Immature natural killer cell (primary cell): Measurements from ENCODE around the gene PLIN4. TPM values are rescaled to one million over a fixed set of nuclear protein-coding genes. Genes with fewer than 3 reads are reported as not detected.
"Not testable (repeated sequence)": the region's sequence is repeated elsewhere in the genome, so short reads cannot be mapped to it uniquely, and the experiment has no call there.

Source experiments
- DNase-seq, 3 donors: peaks; one replicate each; pipeline ENCODE4 v3.0.0; 2022; ENCODE audit warnings: mixed read lengths in 1 of 3
- H3K27ac Mint-ChIP-seq, 6 donors: one replicate each; pipeline ENCODE4 v1.8.0; 2020; ENCODE audit warnings: mixed read lengths in 6 of 6, mild to moderate bottlenecking in 5 of 6, inconsistent platforms in 4 of 6, moderate library complexity in 3 of 6
- H3K27me3 Mint-ChIP-seq, 3 donors: one replicate each; pipeline ENCODE4 v1.8.0; 2020 to 2021; ENCODE audit warnings: low read depth in 3 of 3, mild to moderate bottlenecking in 3 of 3, mixed read lengths in 3 of 3, moderate library complexity in 3 of 3, inconsistent platforms in 1 of 3
- H3K36me3 Mint-ChIP-seq, 3 donors: one replicate each; pipeline ENCODE4 v1.8.0; 2020; ENCODE audit warnings: mixed read lengths in 3 of 3, inconsistent platforms in 2 of 3, mild to moderate bottlenecking in 2 of 3
- H3K4me1 Mint-ChIP-seq, 2 donors: one replicate each; pipeline ENCODE4 v1.8.0; 2020; ENCODE audit warnings: inconsistent platforms in 2 of 2, mild to moderate bottlenecking in 2 of 2, mixed read lengths in 2 of 2, moderate library complexity in 1 of 2
- H3K4me3 Mint-ChIP-seq, 5 donors: one replicate each; pipeline ENCODE4 v1.8.0; 2020; ENCODE audit warnings: mild to moderate bottlenecking in 5 of 5, mixed read lengths in 5 of 5, inconsistent platforms in 3 of 5, moderate library complexity in 3 of 5
- H3K9me3 Mint-ChIP-seq, 6 donors: one replicate each; pipeline ENCODE4 v1.8.0; 2020; ENCODE audit warnings: mild to moderate bottlenecking in 6 of 6, mixed read lengths in 6 of 6, inconsistent platforms in 4 of 6, moderate library complexity in 3 of 6
- polyA plus RNA-seq, 3 donors: library from polyadenylated mRNA; unstranded; fragments of 300-500 nt; fragmentation: Illumina TruSeq; gene quantifications; one replicate each; pipeline ENCODE4 v1.2.3, GENCODE V29; 2021

Gene PLIN4, protein sequence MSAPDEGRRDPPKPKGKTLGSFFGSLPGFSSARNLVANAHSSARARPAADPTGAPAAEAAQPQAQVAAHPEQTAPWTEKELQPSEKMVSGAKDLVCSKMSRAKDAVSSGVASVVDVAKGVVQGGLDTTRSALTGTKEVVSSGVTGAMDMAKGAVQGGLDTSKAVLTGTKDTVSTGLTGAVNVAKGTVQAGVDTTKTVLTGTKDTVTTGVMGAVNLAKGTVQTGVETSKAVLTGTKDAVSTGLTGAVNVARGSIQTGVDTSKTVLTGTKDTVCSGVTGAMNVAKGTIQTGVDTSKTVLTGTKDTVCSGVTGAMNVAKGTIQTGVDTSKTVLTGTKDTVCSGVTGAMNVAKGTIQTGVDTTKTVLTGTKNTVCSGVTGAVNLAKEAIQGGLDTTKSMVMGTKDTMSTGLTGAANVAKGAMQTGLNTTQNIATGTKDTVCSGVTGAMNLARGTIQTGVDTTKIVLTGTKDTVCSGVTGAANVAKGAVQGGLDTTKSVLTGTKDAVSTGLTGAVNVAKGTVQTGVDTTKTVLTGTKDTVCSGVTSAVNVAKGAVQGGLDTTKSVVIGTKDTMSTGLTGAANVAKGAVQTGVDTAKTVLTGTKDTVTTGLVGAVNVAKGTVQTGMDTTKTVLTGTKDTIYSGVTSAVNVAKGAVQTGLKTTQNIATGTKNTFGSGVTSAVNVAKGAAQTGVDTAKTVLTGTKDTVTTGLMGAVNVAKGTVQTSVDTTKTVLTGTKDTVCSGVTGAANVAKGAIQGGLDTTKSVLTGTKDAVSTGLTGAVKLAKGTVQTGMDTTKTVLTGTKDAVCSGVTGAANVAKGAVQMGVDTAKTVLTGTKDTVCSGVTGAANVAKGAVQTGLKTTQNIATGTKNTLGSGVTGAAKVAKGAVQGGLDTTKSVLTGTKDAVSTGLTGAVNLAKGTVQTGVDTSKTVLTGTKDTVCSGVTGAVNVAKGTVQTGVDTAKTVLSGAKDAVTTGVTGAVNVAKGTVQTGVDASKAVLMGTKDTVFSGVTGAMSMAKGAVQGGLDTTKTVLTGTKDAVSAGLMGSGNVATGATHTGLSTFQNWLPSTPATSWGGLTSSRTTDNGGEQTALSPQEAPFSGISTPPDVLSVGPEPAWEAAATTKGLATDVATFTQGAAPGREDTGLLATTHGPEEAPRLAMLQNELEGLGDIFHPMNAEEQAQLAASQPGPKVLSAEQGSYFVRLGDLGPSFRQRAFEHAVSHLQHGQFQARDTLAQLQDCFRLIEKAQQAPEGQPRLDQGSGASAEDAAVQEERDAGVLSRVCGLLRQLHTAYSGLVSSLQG (N-terminal part only)
- polyA plus RNA-seq: under 1 TPM in 2 of 3 donors, not detected in 1; 0.03 to 0.20 TPM

DNA sequence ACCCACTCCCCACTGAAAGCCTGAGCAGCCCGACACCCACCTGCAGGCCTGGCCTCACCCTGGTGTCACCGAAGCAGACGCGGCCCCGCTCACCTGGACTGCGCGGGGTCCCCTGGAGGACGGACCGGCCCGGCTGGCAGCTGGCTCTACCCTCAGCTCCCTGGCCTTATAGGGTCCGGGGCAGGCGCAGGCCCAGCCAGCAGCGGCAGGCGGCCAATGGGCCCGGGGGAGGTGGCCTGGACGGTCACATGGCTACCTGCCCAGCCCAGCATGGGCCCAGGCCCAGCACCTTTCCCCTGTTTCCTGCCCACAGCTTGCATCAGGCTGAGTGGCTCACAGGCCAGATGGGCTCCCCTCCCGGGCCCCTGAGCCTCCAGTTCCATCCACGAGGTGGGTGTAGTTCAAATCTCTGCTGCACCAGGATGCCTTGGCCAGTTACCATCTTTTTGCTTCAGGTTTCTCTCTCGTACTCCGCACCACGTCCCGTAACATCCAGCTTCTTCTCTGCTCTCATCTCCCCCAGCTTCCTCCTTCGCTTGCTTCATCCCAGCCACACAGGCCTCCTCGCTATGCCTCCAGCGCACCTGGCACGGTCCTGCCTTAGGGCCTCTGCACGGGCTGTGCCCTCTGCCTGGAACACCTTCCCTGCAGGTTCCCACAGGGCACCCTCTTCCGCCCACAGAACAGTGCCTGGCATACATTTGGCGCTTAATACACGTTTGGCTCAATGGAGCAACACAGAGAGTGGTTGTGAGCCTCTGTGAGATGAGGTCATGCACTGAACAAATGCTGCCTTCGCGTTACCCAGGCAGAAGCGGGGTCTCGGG, at the start of gene PLIN4:
Gene PLIN4, minus strand, starts transcription at position 142 of the 827 bp plus-strand sequence. CDS start 214 bp downstream, outside the sequence.
- no peaks in the 10 kb centered on the region for H3K9me3 Mint-ChIP-seq
- H3K4me1 Mint-ChIP-seq: no peaks in the 10 kb centered on the region
- no peak within 1 kb of the TSS for H3K4me3 Mint-ChIP-seq
- DNase-seq: no peak
- H3K27me3 Mint-ChIP-seq: peaks cover 0 to 4% (median 2%) of the 10 kb centered on the region in 3 donors
- no peak within 1 kb of the TSS for H3K27ac Mint-ChIP-seq
- H3K36me3 Mint-ChIP-seq: no peaks in the 10 kb centered on the region

- no peak overlapping the region for H3K27ac Mint-ChIP-seq
- peak; percentile 37 to 51 (median 37) for DNase-seq
- peaks cover 2 to 5% (median 3%) of the 10 kb centered on the region in 3 donors for H3K27me3 Mint-ChIP-seq
- no peaks in the 10 kb centered on the region for H3K36me3 Mint-ChIP-seq
- no peaks in the 10 kb centered on the region for H3K4me1 Mint-ChIP-seq
- H3K4me3 Mint-ChIP-seq: no peak overlapping the region
- no peaks in the 10 kb centered on the region for H3K9me3 Mint-ChIP-seq
These were observed 49.3 kb upstream of the PLIN4 start for GRCh38 chr19:4567584-4568071.

- Mint-ChIP-seq H3K27me3 (peaks cover 2 to 5% (median 3%) of the 10 kb centered on the region in 3 donors), H3K36me3 (no peaks in the 10 kb centered on the region), H3K4me1 (no peaks in the 10 kb centered on the region), H3K9me3 (no peaks in the 10 kb centered on the region), H3K27ac (no peak overlapping the region), H3K4me3 (no peak overlapping the region)
- no peak for DNase-seq
These were observed 48.2 kb upstream of the PLIN4 start for GRCh38 chr19:4566402-4567051.

- not testable (repeated sequence) for DNase-seq, H3K36me3 Mint-ChIP-seq, H3K27ac Mint-ChIP-seq
These were observed 45.3 kb upstream of the PLIN4 start for GRCh38 chr19:4563562-4563961.

DNA sequence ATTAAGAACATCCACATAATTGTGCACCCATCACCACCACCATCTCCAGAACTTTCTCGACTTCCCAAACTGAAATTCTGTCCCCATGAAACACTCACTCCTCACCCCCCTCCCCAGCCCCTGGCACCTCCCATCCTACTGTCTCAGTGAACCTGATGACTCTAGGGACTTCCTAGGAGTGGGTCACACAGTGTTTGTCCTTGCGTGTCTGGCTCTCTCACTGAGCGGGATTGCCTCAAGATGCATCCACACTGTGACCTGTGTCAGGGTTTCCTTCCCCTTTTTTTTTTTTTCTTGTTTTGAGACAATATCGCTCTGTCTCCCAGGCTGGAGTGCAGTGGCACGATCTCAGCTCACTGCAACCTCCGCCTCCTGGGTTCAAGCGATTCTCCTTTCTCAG, 43.8 kb upstream of the PLIN4 start:
- H3K4me3 Mint-ChIP-seq, DNase-seq, H3K9me3 Mint-ChIP-seq, H3K36me3 Mint-ChIP-seq, H3K4me1 Mint-ChIP-seq, H3K27ac Mint-ChIP-seq, H3K27me3 Mint-ChIP-seq: not testable (repeated sequence)

More at GRCh38 chr19:4563562-4563961, 45.3 kb upstream of the PLIN4 start:
- H3K4me3 Mint-ChIP-seq, H3K27me3 Mint-ChIP-seq, H3K4me1 Mint-ChIP-seq, H3K9me3 Mint-ChIP-seq: not testable (repeated sequence)

GRCh38 chr19:4559569-4559968, 41.3 kb upstream of the PLIN4 start, which contains the start of gene SEMA6B:
Gene SEMA6B, minus strand, starts transcription at chr19:4559684. Its CDS starts 1,227 bp downstream, at chr19:4558457.
- Mint-ChIP-seq H3K4me3 (no peak within 1 kb of the TSS), H3K36me3 (no peaks in the 10 kb centered on the region), H3K9me3 (no peaks in the 10 kb centered on the region), H3K27me3 (peaks cover 0 to 2% (median 0%) of the 10 kb centered on the region in 3 donors), H3K27ac (no peak within 1 kb of the TSS), H3K4me1 (no peaks in the 10 kb centered on the region)
- no peak for DNase-seq

DNA sequence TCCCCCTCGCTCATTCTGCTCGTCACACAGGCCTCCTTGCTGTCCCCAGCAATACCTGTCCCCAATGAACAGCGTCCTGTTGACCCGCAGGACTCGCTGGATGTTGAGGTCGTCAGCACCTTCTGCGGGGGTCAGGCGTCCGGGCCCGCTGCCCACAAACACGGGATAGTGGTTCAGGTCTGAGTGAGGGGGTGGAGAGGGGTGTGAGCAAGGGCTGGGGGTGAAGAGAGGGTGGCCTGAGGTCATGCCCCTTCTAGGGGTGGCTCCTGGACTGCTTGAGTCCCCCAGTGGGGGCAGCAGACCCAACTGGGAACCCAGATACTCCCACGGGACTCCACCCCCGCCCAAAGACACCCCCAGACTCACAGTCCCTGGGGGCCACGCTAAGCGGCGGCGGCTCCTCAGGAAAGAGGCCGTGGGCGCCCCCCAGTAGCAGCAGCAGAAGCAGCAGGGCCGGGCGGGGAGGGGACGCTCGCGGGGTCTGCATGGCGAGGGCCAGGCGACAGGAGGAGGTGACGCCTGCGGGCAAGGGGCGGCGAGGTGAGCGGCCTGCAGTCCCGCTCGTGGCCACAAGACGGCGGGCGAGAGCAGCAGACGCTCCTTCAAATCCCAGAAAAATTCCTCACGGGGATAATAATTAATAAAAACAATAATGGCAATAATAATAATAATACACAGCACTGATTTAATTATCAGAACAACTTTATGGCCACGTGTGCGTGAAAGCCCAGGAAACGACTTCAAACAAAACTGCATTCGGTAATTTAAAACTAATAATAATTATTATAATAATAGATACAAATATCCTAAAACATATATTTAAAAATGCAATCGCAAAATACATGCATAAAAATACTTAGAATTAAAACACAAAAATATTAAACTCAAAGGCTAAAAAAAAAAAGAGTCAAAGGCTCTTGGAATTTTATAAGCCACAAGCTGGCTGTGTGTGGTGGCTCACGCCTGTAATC, 40.0 kb upstream of the PLIN4 start:
- DNase-seq: peak in 2 of 3 donors; percentile 21 to 23
- H3K27me3 Mint-ChIP-seq: peaks cover 0 to 6% (median 2%) of the 10 kb centered on the region in 3 donors
- H3K9me3 Mint-ChIP-seq: no peaks in the 10 kb centered on the region
- no peaks in the 10 kb centered on the region for H3K36me3 Mint-ChIP-seq
- H3K4me3 Mint-ChIP-seq: no peak overlapping the region
- H3K27ac Mint-ChIP-seq: no peak overlapping the region
- no peaks in the 10 kb centered on the region for H3K4me1 Mint-ChIP-seq

DNA sequence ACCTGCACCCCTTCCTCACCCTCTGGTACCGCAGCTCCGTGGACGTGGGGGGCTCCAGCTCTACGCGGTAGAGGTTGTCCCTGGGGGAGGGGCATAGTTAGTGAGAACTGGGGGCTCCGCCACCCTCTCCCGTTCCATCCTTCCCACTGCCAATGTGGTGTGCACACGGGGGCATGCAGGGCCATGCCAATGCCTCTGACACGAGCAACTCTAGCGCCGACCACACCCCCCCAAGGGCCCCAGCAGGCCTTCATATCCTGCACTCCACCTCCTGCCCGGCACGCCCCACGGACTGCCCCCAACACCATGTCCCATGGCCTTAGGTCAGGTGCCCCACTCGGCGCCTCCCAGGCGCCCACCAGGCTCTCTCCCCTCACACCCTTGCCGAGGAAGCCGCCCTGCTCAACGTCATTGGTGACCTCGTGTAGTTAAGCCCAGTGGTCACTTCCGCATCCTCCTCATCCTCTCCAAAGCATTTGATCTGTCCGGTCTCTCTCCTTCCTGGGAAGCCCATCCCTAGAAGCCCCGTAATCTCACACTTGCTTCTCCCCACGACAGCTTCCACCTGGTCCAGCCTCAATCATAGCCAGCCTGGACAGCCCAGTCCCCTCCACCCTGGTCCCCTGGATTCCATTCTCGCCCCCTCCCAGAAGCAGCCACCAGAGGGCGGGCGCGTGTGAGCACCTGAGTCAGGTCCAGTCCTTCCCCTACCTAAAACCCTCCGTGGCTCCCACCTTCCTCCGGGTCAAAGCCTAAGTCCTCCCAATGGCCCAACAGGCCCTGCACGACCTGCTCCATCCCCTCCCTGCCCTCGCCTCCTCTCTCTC, 39.1 kb upstream of the PLIN4 start:
- Mint-ChIP-seq H3K27me3 (peaks cover 0 to 6% (median 2%) of the 10 kb centered on the region in 3 donors), H3K4me3 (no peak overlapping the region), H3K4me1 (no peaks in the 10 kb centered on the region), H3K36me3 (no peaks in the 10 kb centered on the region), H3K27ac (no peak overlapping the region), H3K9me3 (no peaks in the 10 kb centered on the region)
- no peak for DNase-seq

DNA sequence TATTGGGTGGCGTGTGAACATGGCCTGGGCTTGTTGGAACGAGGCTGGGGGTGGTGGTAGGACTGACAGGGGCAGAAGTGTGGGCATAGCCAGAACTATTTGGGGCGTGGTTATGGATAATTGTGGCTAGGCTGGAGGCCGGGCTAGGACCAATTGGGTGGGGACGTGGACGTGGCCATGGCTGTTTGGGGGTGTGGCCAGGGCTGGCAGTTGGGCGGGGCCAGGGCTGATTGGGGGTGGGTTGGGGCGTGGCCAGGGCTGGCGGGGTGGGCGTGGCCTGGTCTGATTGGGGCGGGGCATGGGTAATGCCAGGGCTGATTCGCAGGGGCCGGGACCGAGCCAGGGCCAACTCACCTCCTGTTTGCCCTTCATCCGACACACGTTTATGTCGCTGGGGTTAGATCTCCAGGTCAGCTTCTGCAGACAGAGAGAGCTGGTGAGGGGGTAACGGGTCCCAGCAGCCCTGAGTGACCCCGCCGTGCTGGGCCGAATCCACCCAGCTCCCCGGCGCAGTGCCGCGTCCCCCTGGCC, 38.4 kb upstream of the PLIN4 start:
- no peaks in the 10 kb centered on the region for H3K4me1 Mint-ChIP-seq
- no peak for DNase-seq
- H3K27ac Mint-ChIP-seq: no peak overlapping the region
- H3K9me3 Mint-ChIP-seq: no peaks in the 10 kb centered on the region
- no peaks in the 10 kb centered on the region for H3K36me3 Mint-ChIP-seq
- peaks cover 0 to 7% (median 7%) of the 10 kb centered on the region in 3 donors for H3K27me3 Mint-ChIP-seq
- no peak overlapping the region for H3K4me3 Mint-ChIP-seq

DNA sequence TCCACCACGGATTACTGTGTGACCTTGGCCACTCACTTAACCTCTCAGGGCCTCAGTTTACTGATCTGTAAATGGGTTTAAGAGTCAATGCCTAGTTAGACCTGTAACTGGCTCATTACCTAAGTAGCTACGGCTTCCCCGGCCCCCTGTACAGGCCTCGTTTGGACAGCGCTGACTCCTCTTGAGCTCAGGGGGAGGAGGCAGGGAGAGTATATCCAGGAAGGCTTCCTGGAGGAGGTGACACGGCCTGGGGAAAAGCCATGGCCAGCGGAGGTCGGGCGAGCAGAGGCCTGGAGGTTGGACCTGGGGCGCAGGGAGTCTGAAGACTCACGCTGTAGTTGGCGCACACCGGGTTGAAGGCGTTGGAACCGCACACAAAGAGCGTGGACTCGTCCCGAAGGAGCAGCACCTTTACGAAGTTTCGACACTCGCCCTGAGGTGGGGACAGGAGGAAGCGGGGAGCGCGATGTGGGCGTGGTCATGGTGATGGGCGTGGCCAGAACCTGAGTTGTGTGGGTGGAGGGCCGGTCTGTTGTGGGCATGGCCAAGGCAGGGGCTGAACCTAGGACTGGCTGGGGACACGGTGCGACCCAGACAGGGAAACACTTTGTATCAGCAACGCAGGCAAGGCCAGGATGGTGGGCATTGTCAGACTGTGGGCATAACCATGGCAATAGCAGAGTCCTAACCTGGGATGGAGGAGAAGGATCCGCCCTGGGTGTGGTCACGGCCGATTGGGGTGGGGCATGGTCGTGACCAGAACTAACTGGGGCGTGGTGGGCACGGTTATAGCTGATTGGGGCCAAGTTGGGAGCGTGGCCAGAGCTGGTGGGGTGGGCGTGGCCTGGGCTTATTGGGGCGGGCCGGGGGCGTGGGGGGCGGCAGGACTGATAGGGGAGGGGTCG, 37.6 kb upstream of the PLIN4 start:
- Mint-ChIP-seq H3K4me1 (no peaks in the 10 kb centered on the region), H3K36me3 (no peaks in the 10 kb centered on the region), H3K4me3 (no peak overlapping the region), H3K27ac (no peak overlapping the region), H3K27me3 (peaks cover 0 to 7% (median 7%) of the 10 kb centered on the region in 3 donors), H3K9me3 (no peaks in the 10 kb centered on the region)
- no peak for DNase-seq
